ENCODE measurements around the gene MYCN.

Gene MYCN

DNA sequence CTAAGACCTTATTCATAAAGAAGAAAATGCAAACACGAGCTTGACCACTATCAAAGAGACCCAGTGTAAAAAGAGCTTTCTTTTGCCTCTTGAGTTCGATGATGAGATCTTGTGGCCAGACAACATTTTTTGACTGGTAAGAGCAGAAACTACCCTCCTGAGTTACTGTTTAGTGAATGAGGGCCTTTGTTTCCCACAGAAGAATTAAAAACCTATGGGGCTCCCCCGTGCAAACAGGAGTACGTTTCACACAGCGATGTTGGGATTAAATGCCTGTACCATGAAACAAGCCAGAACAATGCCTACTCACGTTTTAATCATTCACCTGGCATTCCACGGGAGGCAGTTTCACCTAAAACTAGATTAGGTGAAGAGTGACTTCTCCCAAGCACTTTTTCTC is 36.0 kb downstream of the MYCN start:
- no peak for DNase-seq (ENCODE audit: low read depth in 2 of 2)

DNA sequence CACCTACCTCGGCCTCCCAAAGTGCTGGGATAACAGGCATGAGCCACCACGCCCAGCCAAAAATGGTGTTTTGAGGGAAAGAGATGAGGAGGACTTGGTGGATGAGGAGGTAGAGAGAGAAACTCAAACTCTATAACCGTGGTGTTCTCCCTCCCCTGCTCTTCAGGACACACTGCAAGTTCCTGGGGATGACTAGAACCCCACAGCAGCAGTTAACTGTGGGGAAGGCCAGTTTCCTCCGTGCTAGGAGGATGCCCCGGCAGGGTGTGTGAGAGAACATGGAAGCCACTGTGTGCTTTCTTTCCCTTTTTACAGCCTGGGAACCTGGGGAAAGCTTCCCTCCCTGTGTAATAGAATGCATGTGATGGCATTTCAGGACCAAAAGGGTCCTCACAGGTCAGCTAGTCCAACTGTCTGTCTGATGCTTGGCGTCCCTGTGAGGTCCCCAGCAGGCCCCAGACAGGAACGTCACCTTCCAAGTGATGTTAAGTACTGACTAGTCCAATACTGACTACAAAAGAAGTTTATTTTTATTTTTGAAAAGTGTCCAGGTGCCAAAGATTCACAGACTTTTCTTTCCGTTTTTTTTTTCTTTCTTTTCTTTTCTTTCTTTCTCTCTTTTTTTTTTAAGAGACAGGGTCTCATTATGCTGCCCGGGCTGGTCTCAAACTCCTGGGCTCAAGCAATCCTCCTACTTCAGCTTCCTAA is 38.9 kb downstream of the MYCN start:
- no peak for DNase-seq (ENCODE audit: low read depth in 2 of 2)

DNA sequence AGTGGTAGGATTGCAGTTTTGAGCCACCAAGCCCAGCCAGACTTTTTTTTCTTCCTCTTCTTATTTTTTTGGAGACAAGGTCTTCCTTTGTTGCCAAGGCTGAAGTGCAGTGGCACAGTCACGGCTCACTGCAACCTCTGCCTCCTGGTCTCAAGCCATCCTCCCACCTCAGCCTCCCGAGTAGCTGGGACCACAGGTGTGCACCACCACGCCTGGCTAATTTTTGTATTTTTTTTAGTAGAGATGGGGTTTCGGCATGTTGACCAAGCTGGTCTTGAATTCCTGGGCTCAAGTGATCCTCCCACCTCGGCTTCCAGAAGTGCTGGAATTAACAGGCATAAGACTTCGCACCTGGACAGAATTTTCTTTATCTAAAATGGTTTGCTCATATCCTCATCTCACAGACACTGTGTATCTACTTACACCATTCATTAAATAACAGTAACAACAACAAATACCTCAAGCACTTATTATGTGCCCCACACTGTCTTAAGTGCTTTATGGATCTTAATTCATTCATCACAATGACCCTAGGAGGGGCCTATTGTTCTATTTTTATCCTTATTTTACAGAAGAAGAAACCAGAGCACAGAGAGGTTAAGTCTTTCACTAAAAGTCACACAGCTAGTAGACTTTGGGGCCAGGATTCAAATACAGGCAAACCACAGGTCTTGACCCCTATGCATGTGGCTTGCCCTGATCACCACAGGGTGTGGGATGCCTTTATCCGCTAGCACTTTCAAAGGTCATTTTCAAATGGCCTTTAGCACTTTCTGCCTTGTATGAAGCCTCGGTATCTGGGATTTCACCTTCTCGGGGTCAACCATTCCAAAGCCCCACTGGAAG is 39.6 kb downstream of the MYCN start:
- DNase-seq (ENCODE audit: low read depth in 2 of 2): no peak

GRCh38 chr2:15980605-15981098 is 40.3 kb downstream of the MYCN start:
- no peak for DNase-seq (ENCODE audit: low read depth in 2 of 2)

GRCh38 chr2:15981646-15982045 is 41.3 kb downstream of the MYCN start:
- no peak for DNase-seq (ENCODE audit: low read depth in 2 of 2)

DNA sequence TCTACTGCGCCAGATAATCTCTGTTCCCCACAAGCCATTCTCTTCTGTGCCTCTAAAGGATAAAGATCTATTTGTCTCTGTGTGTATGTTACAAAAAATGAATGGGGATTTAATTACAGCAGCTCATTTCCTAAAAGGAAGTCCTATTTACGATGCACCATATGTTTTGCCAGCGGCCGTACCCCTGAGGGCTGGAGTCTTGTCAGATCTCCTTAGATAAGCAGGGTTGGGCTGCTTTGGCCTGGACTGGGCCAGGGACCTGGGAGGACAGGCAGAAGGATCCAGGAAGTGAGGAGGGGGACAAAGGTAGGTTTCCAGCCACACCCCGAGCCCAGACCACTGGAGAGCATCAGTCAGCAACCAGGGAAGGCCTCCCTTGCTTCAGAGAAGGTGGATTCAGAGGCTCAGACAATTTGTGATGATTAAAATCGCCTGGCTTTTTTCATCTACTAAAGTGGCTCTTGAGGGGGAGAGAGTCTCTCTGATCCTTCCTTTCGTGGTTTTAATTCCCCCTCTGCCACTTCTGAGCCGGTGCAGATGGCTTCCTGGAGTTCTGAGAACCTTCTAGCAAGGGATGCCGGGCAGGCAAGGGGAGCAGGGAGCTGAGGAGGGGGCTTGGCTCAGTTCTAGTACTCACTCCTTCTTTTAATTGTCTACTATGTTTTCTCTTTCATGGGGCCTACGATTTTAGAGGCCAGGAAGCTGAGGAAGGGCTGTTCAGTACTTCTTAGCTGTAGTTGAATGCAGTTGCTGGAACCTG is 42.1 kb downstream of the MYCN start:
- no peak for DNase-seq (ENCODE audit: low read depth in 2 of 2)

DNA sequence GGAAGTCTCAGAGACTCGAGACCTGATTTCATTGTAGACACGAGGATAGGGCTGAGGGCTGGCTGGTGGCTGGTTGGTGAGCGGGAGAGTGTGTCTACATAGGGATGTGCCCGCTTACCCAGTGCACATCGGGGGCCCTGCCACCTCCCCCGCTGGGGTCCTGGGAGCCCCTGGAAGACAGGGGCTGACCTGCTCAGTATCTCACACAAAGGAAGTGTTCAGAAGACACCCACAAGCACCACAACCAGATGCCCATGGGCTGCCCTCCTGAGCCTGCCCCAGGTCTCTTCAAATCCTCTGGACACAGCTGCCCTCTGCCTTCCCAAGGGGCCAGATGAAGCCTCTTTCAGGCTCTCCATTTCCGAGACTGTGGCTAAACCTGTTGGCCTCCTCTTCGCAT is 43.1 kb downstream of the MYCN start:
- no peak for DNase-seq (ENCODE audit: low read depth in 2 of 2)

DNA sequence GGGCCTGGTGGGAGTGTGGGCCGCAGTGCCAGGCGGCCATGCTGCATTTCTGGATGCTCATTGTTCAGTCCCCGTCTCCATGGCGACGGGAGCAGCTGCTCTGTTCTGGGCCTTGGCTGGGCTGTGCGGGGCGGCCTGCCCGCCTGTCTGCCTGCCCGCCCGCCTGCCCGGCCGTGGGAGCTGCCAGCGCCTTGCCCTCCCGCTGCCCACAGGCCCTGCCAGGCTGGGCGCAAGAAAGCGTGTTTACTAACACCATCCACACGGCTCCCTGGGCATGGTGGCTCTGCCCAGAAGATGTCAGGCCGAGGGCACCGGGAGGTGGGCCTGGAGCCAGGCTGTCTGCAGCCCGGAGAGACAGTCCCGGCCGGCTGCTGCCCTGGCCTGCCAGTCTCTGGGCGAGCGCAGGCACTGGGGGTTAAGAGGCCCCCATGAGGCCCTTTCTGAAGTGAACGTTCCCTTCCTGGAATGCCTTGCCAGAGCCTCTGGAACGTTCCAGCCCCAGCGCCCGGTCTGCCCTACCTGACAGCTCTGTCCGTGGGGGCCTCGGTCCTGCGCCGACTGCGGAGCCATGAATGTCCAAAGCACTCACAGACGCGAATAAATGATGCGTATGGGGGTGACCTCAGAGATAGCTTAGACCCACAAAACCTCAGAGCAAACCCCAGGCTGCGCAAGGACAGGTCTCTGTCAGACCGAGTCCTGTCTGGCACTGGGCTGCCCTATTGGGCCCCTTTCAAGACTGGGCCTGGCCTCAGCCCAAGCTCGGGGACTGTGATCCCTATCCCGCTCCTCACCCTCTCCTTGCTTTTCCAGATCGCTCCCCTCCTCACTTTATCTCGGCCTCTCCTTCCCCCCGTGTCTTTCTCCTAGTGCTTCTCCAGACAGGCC is 44.3 kb downstream of the MYCN start:
- DNase-seq (ENCODE audit: low read depth in 2 of 2): no peak

- DNase-seq (ENCODE audit: low read depth in 2 of 2): no peak
These were observed 45.2 kb downstream of the MYCN start for GRCh38 chr2:15985531-15985930.

- DNase-seq (ENCODE audit: low read depth in 2 of 2): no peak
These were observed 45.8 kb downstream of the MYCN start for GRCh38 chr2:15986068-15986560.

GRCh38 chr2:15986644-15987043 is 46.3 kb downstream of the MYCN start:
- no peak for DNase-seq (ENCODE audit: low read depth in 2 of 2)

DNA sequence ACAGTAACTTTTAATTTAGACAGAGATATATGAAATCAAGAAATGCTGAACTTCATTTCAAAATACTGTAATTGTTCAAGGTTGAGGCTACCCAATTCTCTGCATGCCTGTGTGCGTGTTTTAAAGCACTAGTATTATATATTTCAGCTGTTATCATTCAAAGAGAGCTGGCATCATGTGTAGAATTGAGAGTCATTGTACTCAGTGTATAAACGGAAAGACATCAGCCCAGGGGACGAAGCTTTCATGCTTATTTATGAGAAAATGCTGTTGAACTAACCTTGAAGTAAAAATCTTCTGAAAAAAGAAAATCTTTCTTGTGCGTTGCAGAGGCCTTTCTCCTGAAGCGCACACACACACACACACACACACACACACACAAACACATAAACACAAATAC is 48.4 kb downstream of the MYCN start:
- no peak for DNase-seq (ENCODE audit: low read depth in 2 of 2)

DNA sequence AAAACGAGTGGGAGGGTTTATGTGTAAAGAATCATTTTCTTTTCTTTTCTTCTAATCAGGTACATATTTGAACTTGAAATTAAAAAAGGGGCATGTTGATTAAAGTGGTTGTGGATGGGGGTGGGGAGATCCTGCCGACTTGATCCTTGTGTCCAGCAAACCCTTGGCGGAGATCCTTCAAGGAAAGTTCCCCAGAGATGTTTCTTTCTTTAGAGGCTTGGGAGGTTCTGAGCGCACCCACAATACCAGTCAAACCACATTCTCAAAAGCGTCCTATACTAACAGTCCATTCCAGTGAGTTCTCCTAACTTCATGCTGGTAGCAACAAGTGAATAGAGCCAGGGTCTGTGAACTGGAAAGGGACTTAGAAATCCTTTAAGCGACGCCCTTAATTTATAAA is 49.2 kb downstream of the MYCN start:
- DNase-seq (ENCODE audit: low read depth in 2 of 2): no peak

- DNase-seq (ENCODE audit: low read depth in 2 of 2): no peak
These were observed 50.1 kb downstream of the MYCN start for GRCh38 chr2:15990151-15991101.

- no peak for DNase-seq (ENCODE audit: low read depth in 2 of 2)
These were observed 50.9 kb downstream of the MYCN start for GRCh38 chr2:15991231-15991630.

DNA sequence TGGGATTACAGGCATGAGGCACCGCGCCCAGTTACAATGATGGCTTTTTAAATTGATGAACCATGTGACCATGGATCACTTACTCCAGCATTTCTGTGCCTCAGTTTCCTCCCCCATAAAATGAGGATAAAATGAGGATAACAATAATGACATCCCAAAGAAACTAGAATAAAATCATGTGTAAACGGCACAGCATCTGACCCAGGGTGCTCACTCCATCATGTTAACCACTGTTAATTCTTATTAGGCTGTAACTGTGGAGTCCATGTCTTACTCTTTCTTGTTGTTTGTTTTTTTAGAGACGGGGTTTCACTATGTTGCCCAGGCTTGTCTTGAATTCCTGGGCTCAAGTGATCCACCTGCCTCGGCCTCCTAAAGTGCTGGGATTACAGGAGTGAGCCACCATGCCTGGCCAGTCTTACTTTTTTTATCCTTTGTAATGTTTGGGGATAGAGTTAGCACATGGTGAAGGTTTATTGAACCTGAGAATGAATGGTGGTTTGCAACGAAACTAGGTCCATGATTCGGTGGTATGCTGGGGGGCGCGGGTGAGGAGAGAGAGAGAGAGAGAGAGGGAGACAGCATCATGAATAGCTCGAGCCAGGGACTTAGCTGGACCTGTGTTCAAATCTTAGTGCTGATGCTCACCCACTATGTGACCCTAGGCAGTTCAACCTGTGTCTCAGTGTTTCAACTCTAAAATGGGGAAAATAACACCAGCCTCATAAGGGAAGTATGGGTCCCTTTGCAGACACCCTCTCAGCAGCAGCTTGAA is 52.3 kb downstream of the MYCN start:
- no peak for DNase-seq (ENCODE audit: low read depth in 2 of 2)

DNA sequence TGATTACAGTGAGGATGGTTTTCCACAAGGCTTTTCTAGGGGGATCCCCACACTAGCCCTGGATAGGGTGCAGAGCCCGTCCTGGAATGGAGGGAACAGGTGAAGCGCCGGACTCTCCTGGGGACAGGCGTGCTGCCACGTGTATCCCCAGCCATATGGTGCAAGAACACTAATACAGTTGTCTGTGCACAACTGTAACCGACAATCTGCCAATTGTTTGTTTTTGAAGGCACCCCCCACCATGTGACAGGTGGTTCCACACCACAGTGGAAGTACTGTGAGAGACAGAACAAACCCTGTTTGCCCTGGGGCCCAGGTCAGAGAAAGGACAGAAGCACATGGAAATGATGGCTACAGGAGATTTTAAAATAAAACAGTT is 52.9 kb downstream of the MYCN start:
- DNase-seq (ENCODE audit: low read depth in 2 of 2): no peak

GRCh38 chr2:15993666-15994065 is 53.3 kb downstream of the MYCN start:
- DNase-seq (ENCODE audit: low read depth in 2 of 2): no peak

DNA sequence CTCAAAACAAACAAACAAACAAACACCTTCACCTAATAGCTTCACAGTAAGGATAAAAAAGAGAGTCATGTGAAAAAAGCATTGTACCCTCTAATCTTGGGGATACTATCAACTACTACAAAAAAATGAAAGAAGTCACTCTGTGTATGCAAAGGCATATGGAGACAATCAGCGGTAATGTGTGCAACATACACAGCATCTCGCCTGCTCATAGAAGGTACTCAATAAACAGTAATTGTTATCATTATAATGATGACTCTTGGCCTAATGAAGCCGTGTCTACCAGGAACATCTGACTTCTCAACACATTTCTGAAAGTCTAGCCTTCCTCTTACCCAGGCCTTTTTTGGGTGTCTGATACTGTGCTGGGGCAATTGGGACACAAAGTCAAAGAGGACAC is 55.3 kb downstream of the MYCN start:
- no peak for DNase-seq (ENCODE audit: low read depth in 2 of 2)

Measured in stimulated activated CD4-positive, alpha-beta T cell treated with anti-CD3 and anti-CD28 coated beads, Interleukin-1b, Interleukin-23, amount 100 ng/mL, for 4 hours (primary cell).